Activated CD4-positive, alpha-beta T cell treated with anti-CD3 and anti-CD28 coated beads, Interleukin-2, amount 50 U/mL, for 16 hours (primary cell): ENCODE measurements around the gene NFATC2.
A peak's percentile ranks its signal among the peaks of the same experiment; 100 is the strongest.

Experiments
- DNase-seq: peaks from one replicate; pipeline ENCODE4 v3.0.0-alpha.2; 2020

The NFATC2 gene

GRCh38 chr20:51386586-51386985 is 155.9 kb downstream of the NFATC2 start:
- DNase-seq = peak; percentile 84

- DNase-seq = no peak
Measured at GRCh38 chr20:51385646-51386530, 156.6 kb downstream of the NFATC2 start.

GRCh38 chr20:51384875-51385274 is 157.6 kb downstream of the NFATC2 start:
- peak; percentile 61 for DNase-seq

- no peak for DNase-seq
Measured at GRCh38 chr20:51383891-51384510, 158.5 kb downstream of the NFATC2 start.

- DNase-seq = no peak
Measured at GRCh38 chr20:51382986-51383821, 159.3 kb downstream of the NFATC2 start.

GRCh38 chr20:51382111-51382985 is 160.2 kb downstream of the NFATC2 start:
- no peak for DNase-seq

GRCh38 chr20:51381557-51381956 is 161.0 kb downstream of the NFATC2 start:
- no peak for DNase-seq

- no peak for DNase-seq
Measured at GRCh38 chr20:51380401-51381385, 161.8 kb downstream of the NFATC2 start.

GRCh38 chr20:51379601-51380341 is 162.7 kb downstream of the NFATC2 start:
- DNase-seq = no peak

- DNase-seq = no peak
Measured at GRCh38 chr20:51378171-51378928, 164.2 kb downstream of the NFATC2 start.

GRCh38 chr20:51377132-51377531 is 165.4 kb downstream of the NFATC2 start:
- DNase-seq = no peak

- no peak for DNase-seq
Measured at GRCh38 chr20:51376111-51376510, 166.4 kb downstream of the NFATC2 start.

GRCh38 chr20:51375561-51375960 is 167.0 kb downstream of the NFATC2 start:
- DNase-seq = no peak

GRCh38 chr20:51374961-51375360 is 167.6 kb downstream of the NFATC2 start:
- no peak for DNase-seq

GRCh38 chr20:51374456-51374830 is 168.1 kb downstream of the NFATC2 start:
- no peak for DNase-seq

GRCh38 chr20:51373713-51374455 is 168.6 kb downstream of the NFATC2 start:
- no peak for DNase-seq

- no peak for DNase-seq
Measured at GRCh38 chr20:51372966-51373365, 169.6 kb downstream of the NFATC2 start.

GRCh38 chr20:51372176-51372803 is 170.2 kb downstream of the NFATC2 start:
- DNase-seq = peak; percentile 68
